Parathyroid adenoma (tissue), 2 donors: ENCODE results near the gene RIC8A.

ENCODE experiments used
- H2AFZ ChIP-seq: fragments of 300-600 bp; sonication (generic); one replicate; pipeline ENCODE4 v1.7.0; 2017; ENCODE audit warnings: antibody characterized with exemption, mild to moderate bottlenecking
- H3K27ac ChIP-seq: fragments of 300-600 bp; sonication (generic); one replicate; pipeline ENCODE4 v1.7.0; 2017
- H3K27me3 ChIP-seq: fragments of 300-600 bp; sonication (generic); one replicate; pipeline ENCODE4 v1.7.0; 2017; ENCODE audit warnings: low read length; ENCODE audit not compliant: control insufficient read depth, insufficient read depth
- H3K36me3 ChIP-seq: fragments of 300-600 bp; sonication (generic); one replicate; pipeline ENCODE4 v1.7.0; 2017; ENCODE audit warnings: low read length; ENCODE audit not compliant: control insufficient read depth, insufficient read depth
- H3K4me1 ChIP-seq: fragments of 300-600 bp; sonication (generic); one replicate; pipeline ENCODE4 v1.7.0; 2017; ENCODE audit warnings: control low read depth
- H3K4me2 ChIP-seq: fragments of 300-600 bp; sonication (generic); one replicate; pipeline ENCODE4 v1.7.0; 2017; ENCODE audit warnings: low read length
- H3K4me3 ChIP-seq: fragments of 300-600 bp; sonication (generic); one replicate; pipeline ENCODE4 v1.7.0; 2017; ENCODE audit warnings: low read depth, low read length
- H3K79me2 ChIP-seq: fragments of 300-600 bp; sonication (generic); one replicate; pipeline ENCODE4 v1.7.0; 2017; ENCODE audit warnings: control low read depth
- H3K9ac ChIP-seq: fragments of 300-600 bp; sonication (generic); one replicate; pipeline ENCODE4 v1.7.0; 2017; ENCODE audit warnings: mild to moderate bottlenecking
- H3K9me3 ChIP-seq: fragments of 300-600 bp; sonication (generic); one replicate; pipeline ENCODE4 v1.7.0; 2017; ENCODE audit warnings: low read length; ENCODE audit not compliant: control insufficient read depth
- TF ChIP-seq, protein P1 (sequence below): fragments of 300-600 bp; sonication (generic); IDR thresholded peaks from one replicate; pipeline ENCODE4 v1.7.0; 2017; ENCODE audit warnings: antibody characterized with exemption, mild to moderate bottlenecking
- donor health status: primary hyperparathyroidism.

The RIC8A gene

DNA sequence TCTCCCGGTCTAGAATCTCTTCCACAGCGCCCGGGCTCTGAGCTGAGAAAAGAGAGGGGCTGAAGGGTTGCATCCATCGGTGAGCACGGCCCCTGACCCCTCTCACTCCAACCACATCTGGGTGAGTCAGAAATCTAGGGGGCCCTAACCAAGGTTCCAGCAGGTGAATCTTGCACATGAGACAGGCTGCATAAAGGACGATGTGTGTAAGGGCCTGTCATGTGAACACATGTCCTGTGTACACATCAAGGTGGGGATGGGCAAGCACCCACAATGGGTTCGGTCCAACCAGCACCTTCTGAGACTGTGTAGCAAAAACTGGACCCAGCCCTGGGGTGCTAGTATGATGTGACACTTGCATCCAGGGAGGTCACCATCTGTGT lies 1.5 kb upstream of the RIC8A start:
- TF ChIP-seq, protein P1, sequence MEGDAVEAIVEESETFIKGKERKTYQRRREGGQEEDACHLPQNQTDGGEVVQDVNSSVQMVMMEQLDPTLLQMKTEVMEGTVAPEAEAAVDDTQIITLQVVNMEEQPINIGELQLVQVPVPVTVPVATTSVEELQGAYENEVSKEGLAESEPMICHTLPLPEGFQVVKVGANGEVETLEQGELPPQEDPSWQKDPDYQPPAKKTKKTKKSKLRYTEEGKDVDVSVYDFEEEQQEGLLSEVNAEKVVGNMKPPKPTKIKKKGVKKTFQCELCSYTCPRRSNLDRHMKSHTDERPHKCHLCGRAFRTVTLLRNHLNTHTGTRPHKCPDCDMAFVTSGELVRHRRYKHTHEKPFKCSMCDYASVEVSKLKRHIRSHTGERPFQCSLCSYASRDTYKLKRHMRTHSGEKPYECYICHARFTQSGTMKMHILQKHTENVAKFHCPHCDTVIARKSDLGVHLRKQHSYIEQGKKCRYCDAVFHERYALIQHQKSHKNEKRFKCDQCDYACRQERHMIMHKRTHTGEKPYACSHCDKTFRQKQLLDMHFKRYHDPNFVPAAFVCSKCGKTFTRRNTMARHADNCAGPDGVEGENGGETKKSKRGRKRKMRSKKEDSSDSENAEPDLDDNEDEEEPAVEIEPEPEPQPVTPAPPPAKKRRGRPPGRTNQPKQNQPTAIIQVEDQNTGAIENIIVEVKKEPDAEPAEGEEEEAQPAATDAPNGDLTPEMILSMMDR: no peak
- Histone ChIP-seq H3K4me2 (peak overlapping the region; percentile 77), H3K9me3 (no peaks in the 10 kb centered on the region), H3K36me3 (no peaks in the 10 kb centered on the region), H3K79me2 (peaks cover 7% of the 10 kb centered on the region), H3K9ac (no peak overlapping the region), H3K27me3 (no peaks in the 10 kb centered on the region), H2AFZ (no peak overlapping the region), H3K27ac (no peak overlapping the region), H3K4me3 (peak overlapping the region; percentile 95), H3K4me1 (peaks cover 8% of the 10 kb centered on the region)

- Histone ChIP-seq H3K36me3 (no peaks in the 10 kb centered on the region), H3K79me2 (peaks cover 7% of the 10 kb centered on the region), H3K4me3 (peak overlapping the region; percentile 95), H3K4me1 (peaks cover 8% of the 10 kb centered on the region), H3K9me3 (no peaks in the 10 kb centered on the region), H3K4me2 (peak overlapping the region; percentile 77), H3K27ac (peak overlapping the region; percentile 93), H2AFZ (peak overlapping the region; percentile 75), H3K27me3 (no peaks in the 10 kb centered on the region), H3K9ac (peak overlapping the region; percentile 68)
- TF ChIP-seq, protein P1: no peak
Observed at GRCh38 chr11:206526-207207, 841 bp upstream of the RIC8A start.

- TF ChIP-seq, protein P1: no peak
- H3K9ac ChIP-seq: peak overlapping the region; percentile 68
Observed at GRCh38 chr11:207863-208180, 314 bp downstream of the RIC8A start.

GRCh38 chr11:208181-208916 lies 841 bp downstream of the RIC8A start:
- H3K4me3 ChIP-seq: peak overlapping the region; percentile 95
- no peaks in the 10 kb centered on the region for H3K27me3 ChIP-seq
- H3K9ac ChIP-seq: peak overlapping the region; percentile 68
- no peaks in the 10 kb centered on the region for H3K9me3 ChIP-seq
- peaks cover 7% of the 10 kb centered on the region for H3K79me2 ChIP-seq
- TF ChIP-seq, protein P1: no peak
- peak overlapping the region; percentile 93 for H3K27ac ChIP-seq
- no peaks in the 10 kb centered on the region for H3K36me3 ChIP-seq
- H3K4me1 ChIP-seq: peaks cover 8% of the 10 kb centered on the region
- peak overlapping the region; percentile 74 for H3K4me2 ChIP-seq
- H2AFZ ChIP-seq: peak overlapping the region; percentile 75

More at GRCh38 chr11:207863-208180, 314 bp downstream of the RIC8A start:
- no peaks in the 10 kb centered on the region for H3K36me3 ChIP-seq
- peaks cover 8% of the 10 kb centered on the region for H3K4me1 ChIP-seq
- peak overlapping the region; percentile 75 for H2AFZ ChIP-seq
- H3K4me2 ChIP-seq: peak overlapping the region; percentile 74
- peaks cover 7% of the 10 kb centered on the region for H3K79me2 ChIP-seq
- H3K27ac ChIP-seq: peak overlapping the region; percentile 93
- H3K4me3 ChIP-seq: peak overlapping the region; percentile 95
- no peaks in the 10 kb centered on the region for H3K9me3 ChIP-seq
- H3K27me3 ChIP-seq: no peaks in the 10 kb centered on the region
